Gastroesophageal sphincter (tissue), 4 donors: ENCODE data around the gene SLC38A6. TPM values are rescaled to one million over a fixed set of nuclear protein-coding genes. Genes with fewer than 3 reads are reported as not detected.

Experiments used
- ATAC-seq: fragments of 150-250 bp; one replicate; pipeline ENCODE4 v1.9.1; 2016; ENCODE audit warnings: mild to moderate bottlenecking, moderate library complexity
- H3K27ac ChIP-seq, 4 donors: fragments of 200-600 bp; sonication (generic) in 3 of 4; 1 replicate in 3 of 4; 2 replicates in 1 of 4; pipeline ENCODE4 v1.5.1; 2016 to 2019
- H3K27me3 ChIP-seq: fragments of 200-600 bp; sonication (generic); one replicate; pipeline ENCODE4 v1.5.1; 2019
- H3K36me3 ChIP-seq, 2 donors: fragments of 200-600 bp; sonication (generic); one replicate each; pipeline ENCODE4 v1.5.1; 2019; ENCODE audit warnings: control low read depth in 1 of 2
- H3K4me1 ChIP-seq, 3 donors: fragments of 200-600 bp; sonication (generic); 1 replicate in 2 of 3; 2 replicates in 1 of 3; pipeline ENCODE4 v1.5.1; 2016 to 2019; ENCODE audit warnings: control low read depth in 2 of 3
- H3K4me3 ChIP-seq, 2 donors: fragments of 200-600 bp; sonication (generic); one replicate each; pipeline ENCODE4 v1.5.1; 2019; ENCODE audit warnings: mild to moderate bottlenecking in 1 of 2, moderate library complexity in 1 of 2
- H3K9me3 ChIP-seq, 3 donors: fragments of 200-600 bp; sonication (generic); one replicate each; pipeline ENCODE4 v1.5.1; 2017 to 2019; ENCODE audit warnings: control low read depth in 2 of 3
- EP300 ChIP-seq: sonication (generic); formaldehyde crosslinking; IDR thresholded peaks from one replicate; pipeline ENCODE4 v1.6.1; 2017; ENCODE audit warnings: antibody characterized with exemption, mild to moderate bottlenecking
- POLR2A ChIP-seq, 2 donors: fragments of 450-650 bp; IDR thresholded peaks; one replicate each; pipeline ENCODE4 v1.6.1; 2017; ENCODE audit warnings: antibody characterized with exemption in 2 of 2, mild to moderate bottlenecking in 2 of 2, moderate library complexity in 1 of 2
- POLR2AphosphoS5 ChIP-seq: sonication (generic); formaldehyde crosslinking; IDR thresholded peaks from one replicate; pipeline ENCODE4 v1.6.1; 2017; ENCODE audit warnings: antibody characterized with exemption
- WGBS, 2 donors: methylation state at CpG; one replicate each; pipeline ENCODE4 v1.1.5; 2018; ENCODE audit warnings: low coverage in 1 of 2; 5-methylcytosine and 5-hydroxymethylcytosine counted together
- total RNA-seq, 4 donors: library from RNA; depleted of rRNA; stranded (reverse); fragments of >200 nt; gene quantifications; one replicate each; pipeline ENCODE4 v1.1.0, GENCODE V29; 2016
- TF ChIP-seq, protein P1 (sequence below), 4 experiments: fragments of 200-600 bp in 2 of 4; fragments of 450-650 bp in 2 of 4; sonication (generic) in 1 of 4; IDR thresholded peaks; one replicate each; pipeline ENCODE4 v1.5.1; 2017 to 2019; ENCODE audit warnings: antibody characterized with exemption in 4 of 4, mild to moderate bottlenecking in 2 of 4, moderate library complexity in 2 of 4

SLC38A6 gene
- total RNA-seq, 4 donors from 2014 or later, result 11.9 to 19.9 (median 16.2) TPM

DNA sequence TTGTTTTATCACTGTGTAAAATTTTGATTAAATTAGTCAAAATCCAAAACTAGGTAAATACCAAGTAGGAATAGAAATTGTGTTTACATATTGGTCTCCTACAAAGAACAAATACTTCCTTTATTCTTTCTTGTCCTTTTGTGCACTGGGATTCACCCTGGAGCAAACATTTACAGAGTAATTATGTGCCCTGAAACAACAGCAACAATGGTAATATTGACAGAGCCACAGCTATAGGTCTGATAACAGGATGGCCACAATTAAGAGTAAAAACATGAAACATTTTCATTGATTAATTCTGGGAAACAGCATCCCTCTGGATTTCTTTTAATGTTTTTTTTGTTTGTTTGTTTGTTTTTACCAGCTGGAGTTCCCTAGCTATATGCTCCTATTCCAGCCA, 61.2 kb downstream of the SLC38A6 start:
- peaks cover 0 to 3% (median 0%) of the 10 kb centered on the region in 3 donors for H3K4me1 ChIP-seq
- no peak overlapping the region for H3K4me3 ChIP-seq
- no peaks in the 10 kb centered on the region for H3K9me3 ChIP-seq
- no peak overlapping the region for H3K27ac ChIP-seq
- no peaks in the 10 kb centered on the region for H3K27me3 ChIP-seq
- TF ChIP-seq, protein P1, sequence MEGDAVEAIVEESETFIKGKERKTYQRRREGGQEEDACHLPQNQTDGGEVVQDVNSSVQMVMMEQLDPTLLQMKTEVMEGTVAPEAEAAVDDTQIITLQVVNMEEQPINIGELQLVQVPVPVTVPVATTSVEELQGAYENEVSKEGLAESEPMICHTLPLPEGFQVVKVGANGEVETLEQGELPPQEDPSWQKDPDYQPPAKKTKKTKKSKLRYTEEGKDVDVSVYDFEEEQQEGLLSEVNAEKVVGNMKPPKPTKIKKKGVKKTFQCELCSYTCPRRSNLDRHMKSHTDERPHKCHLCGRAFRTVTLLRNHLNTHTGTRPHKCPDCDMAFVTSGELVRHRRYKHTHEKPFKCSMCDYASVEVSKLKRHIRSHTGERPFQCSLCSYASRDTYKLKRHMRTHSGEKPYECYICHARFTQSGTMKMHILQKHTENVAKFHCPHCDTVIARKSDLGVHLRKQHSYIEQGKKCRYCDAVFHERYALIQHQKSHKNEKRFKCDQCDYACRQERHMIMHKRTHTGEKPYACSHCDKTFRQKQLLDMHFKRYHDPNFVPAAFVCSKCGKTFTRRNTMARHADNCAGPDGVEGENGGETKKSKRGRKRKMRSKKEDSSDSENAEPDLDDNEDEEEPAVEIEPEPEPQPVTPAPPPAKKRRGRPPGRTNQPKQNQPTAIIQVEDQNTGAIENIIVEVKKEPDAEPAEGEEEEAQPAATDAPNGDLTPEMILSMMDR (IDR thresholded peaks at IDR 0.05), result no peak
- TF ChIP-seq EP300, result no peak
- no peak for TF ChIP-seq POLR2AphosphoS5
- no peak for ATAC-seq
- H3K36me3 ChIP-seq, result peaks cover 0 to 7% of the 10 kb centered on the region in 2 donors

DNA sequence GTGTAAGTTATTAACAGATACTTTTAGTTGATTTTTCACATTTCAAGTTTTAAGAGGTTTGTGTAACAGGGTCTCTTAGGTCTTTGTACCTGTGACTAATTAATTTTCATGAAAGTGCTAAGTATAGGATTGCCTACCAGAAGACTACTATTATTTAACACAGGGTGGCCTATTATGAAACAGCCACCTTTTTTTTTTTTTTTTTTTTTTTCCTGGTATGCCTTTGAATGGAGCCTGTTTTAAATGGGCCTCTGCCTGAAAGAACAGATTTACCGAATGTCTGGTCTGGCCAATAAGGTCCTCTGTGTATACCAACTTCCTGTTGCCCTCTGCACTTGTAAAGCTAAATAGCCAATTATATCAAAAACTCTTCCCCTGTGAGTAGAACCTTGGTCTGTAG, 62.5 kb downstream of the SLC38A6 start:
- no peaks in the 10 kb centered on the region for H3K4me1 ChIP-seq
- H3K27me3 ChIP-seq, result no peaks in the 10 kb centered on the region
- H3K36me3 ChIP-seq, result peaks cover 0 to 7% of the 10 kb centered on the region in 2 donors
- no peaks in the 10 kb centered on the region for H3K9me3 ChIP-seq
- H3K4me3 ChIP-seq, result no peak overlapping the region
- ATAC-seq, result no peak
- no peak overlapping the region for H3K27ac ChIP-seq
- TF ChIP-seq, protein P1 (IDR thresholded peaks at IDR 0.05), result no peak
- TF ChIP-seq POLR2A (IDR thresholded peaks at IDR 0.05), result no peak
- TF ChIP-seq POLR2AphosphoS5, result no peak
- TF ChIP-seq EP300, result no peak
- WGBS, 2 donors, result 100% methylated on average over 1 of the region's 1 CpG

DNA sequence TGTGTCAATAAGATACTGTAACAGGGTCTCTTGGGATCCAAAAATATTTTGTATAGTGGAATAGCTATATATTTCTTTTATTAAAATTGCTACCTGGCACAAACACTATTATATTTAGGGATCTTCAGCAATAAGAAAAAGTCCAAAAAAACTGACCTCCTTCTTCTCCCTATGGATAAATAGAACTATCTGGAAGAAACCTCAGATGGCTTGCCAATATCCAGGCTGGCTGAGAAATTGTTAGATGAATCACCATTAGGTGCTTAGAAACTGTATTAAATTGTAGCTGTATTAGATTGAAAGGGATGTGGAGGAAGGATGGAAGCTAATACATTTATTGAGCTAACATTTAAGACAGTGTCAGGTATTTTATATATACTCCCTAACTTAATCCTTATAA, 66.0 kb downstream of the SLC38A6 start:
- peaks cover 0 to 6% (median 0%) of the 10 kb centered on the region in 3 donors for H3K4me1 ChIP-seq
- no peak overlapping the region for H3K4me3 ChIP-seq
- ATAC-seq, result no peak
- no peaks in the 10 kb centered on the region for H3K27me3 ChIP-seq
- H3K27ac ChIP-seq, result no peak overlapping the region
- TF ChIP-seq, protein P1 (IDR thresholded peaks at IDR 0.05), result no peak
- no peak for TF ChIP-seq POLR2A (IDR thresholded peaks at IDR 0.05)
- no peak for TF ChIP-seq EP300
- no peak for TF ChIP-seq POLR2AphosphoS5
- H3K9me3 ChIP-seq, result no peaks in the 10 kb centered on the region
- H3K36me3 ChIP-seq, result peaks cover 0 to 7% of the 10 kb centered on the region in 2 donors

DNA sequence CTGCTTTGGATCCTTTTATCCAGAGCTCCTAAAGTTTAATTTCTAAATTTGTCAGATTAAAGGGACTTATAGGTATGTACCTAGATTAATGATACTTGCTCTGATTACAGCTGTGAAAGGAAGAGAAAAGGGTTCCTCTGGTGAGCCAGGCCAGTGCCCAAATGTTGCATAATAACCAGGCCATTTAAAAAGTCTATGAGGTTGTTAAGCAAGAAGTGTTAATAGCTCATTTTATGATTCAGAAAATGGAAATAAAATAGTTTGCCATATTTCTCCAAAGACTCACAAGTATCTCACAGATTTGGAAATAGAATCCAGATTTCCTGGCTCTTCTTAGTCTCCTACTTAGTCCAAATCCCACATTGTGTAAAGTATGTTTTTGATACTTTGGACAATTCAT, 67.6 kb downstream of the SLC38A6 start:
- Histone ChIP-seq H3K4me1 (peaks cover 0 to 6% (median 0%) of the 10 kb centered on the region in 3 donors), H3K36me3 (peaks cover 0 to 17% of the 10 kb centered on the region in 2 donors), H3K27me3 (no peaks in the 10 kb centered on the region), H3K9me3 (peaks cover 0 to 2% (median 0%) of the 10 kb centered on the region in 3 donors), H3K27ac (no peak overlapping the region), H3K4me3 (no peak overlapping the region)
- peak; percentile 43 for ATAC-seq
- TF ChIP-seq, protein P1 (IDR thresholded peaks at IDR 0.05), result no peak
- no peak for TF ChIP-seq POLR2A (IDR thresholded peaks at IDR 0.05)
- no peak for TF ChIP-seq EP300
- TF ChIP-seq POLR2AphosphoS5, result no peak

DNA sequence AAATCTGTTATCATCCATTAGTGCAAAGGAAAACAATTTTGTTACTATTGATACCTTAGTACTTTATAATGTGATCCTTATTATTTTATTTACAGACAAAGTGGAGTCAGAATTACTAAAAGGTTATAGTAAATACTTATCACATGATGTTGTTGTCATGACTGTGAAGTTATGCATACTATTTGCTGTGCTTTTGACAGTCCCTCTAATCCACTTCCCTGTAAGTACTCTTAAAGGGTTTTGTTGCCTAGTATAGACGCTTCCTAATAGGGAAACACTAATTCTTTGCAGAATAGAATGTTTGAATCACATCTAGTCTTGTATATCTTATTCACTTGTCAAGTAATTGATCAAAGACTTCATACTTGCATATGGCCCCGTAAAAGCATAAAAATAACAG, 69.4 kb downstream of the SLC38A6 start:
- no peak for ATAC-seq
- peaks cover 0 to 6% (median 0%) of the 10 kb centered on the region in 3 donors for H3K4me1 ChIP-seq
- TF ChIP-seq, protein P1 (IDR thresholded peaks at IDR 0.05), result no peak
- TF ChIP-seq POLR2AphosphoS5 (no peak), POLR2A (IDR thresholded peaks at IDR 0.05) (no peak), EP300 (no peak)
- peaks cover 0 to 19% of the 10 kb centered on the region in 2 donors for H3K36me3 ChIP-seq
- WGBS, 2 donors, result 77 to 86% methylated on average over 2 of the region's 2 CpGs
- H3K27ac ChIP-seq, result no peak overlapping the region
- no peak overlapping the region for H3K4me3 ChIP-seq
- H3K9me3 ChIP-seq, result peaks cover 0 to 10% (median 0%) of the 10 kb centered on the region in 3 donors
- H3K27me3 ChIP-seq, result no peaks in the 10 kb centered on the region
